ENCODE results near the gene NOS1AP. TPM values are rescaled to one million over a fixed set of nuclear protein-coding genes. Genes with fewer than 3 reads are reported as not detected.

Gene NOS1AP
- total RNA-seq, 1 experiment from 2014 or later = 2.6 TPM

GRCh38 chr1:162327144-162327787 lies 257.8 kb downstream of the NOS1AP start:
- H4K20me1 ChIP-seq (ENCODE audit: low read length) = no peaks in the 10 kb centered on the region
- no peak for ATAC-seq
- no peaks in the 10 kb centered on the region for H3K9me3 ChIP-seq (ENCODE audit: low read length)
- H3K27ac ChIP-seq (ENCODE audit: low read length) = no peak overlapping the region
- CTCF ChIA-PET = no interaction called here
- intact Hi-C loops (cut with micrococcal nuclease) = no loop called here
- H3F3A ChIP-seq (ENCODE audit: low read length, unreplicated experiment) = no peaks in the 10 kb centered on the region
- no peaks in the 10 kb centered on the region for H3K36me3 ChIP-seq (ENCODE audit: low read depth, low read length)
- H3K9me2 ChIP-seq (replicated peaks; ENCODE audit: low read length) = no peaks in the 10 kb centered on the region
- POLR2A ChIA-PET (ENCODE audit: unreplicated experiment) = no interaction called here
- no peaks in the 10 kb centered on the region for H3K79me2 ChIP-seq (ENCODE audit: low read length)
- H3K4me2 ChIP-seq (ENCODE audit: low read length) = no peak overlapping the region
- H2AFZ ChIP-seq (ENCODE audit: low read length) = no peak overlapping the region
- H3K9ac ChIP-seq (ENCODE audit: low read length) = no peak overlapping the region
- BruUV-seq (replicated peaks) = no TSS peak
- no peak overlapping the region for H3K4me3 ChIP-seq (ENCODE audit: low read length)
- H3K27me3 ChIP-seq (ENCODE audit: low read length) = no peaks in the 10 kb centered on the region
- H3K4me1 ChIP-seq (ENCODE audit: insufficient read depth, low read length) = no peaks in the 10 kb centered on the region
- TF ChIP-seq EZH2 (IDR thresholded peaks at IDR 0.05; ENCODE audit: low read length, unreplicated experiment) = no peak
- no peak for TF ChIP-seq EZH2phosphoT487 (IDR thresholded peaks at IDR 0.05; ENCODE audit: borderline replicate concordance, low read length)
- TF ChIP-seq, protein P1, sequence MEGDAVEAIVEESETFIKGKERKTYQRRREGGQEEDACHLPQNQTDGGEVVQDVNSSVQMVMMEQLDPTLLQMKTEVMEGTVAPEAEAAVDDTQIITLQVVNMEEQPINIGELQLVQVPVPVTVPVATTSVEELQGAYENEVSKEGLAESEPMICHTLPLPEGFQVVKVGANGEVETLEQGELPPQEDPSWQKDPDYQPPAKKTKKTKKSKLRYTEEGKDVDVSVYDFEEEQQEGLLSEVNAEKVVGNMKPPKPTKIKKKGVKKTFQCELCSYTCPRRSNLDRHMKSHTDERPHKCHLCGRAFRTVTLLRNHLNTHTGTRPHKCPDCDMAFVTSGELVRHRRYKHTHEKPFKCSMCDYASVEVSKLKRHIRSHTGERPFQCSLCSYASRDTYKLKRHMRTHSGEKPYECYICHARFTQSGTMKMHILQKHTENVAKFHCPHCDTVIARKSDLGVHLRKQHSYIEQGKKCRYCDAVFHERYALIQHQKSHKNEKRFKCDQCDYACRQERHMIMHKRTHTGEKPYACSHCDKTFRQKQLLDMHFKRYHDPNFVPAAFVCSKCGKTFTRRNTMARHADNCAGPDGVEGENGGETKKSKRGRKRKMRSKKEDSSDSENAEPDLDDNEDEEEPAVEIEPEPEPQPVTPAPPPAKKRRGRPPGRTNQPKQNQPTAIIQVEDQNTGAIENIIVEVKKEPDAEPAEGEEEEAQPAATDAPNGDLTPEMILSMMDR (conservative IDR thresholded peaks at IDR 0.05; ENCODE audit: low read depth, low read length) = no peak
- DNase-seq = no peak

DNA sequence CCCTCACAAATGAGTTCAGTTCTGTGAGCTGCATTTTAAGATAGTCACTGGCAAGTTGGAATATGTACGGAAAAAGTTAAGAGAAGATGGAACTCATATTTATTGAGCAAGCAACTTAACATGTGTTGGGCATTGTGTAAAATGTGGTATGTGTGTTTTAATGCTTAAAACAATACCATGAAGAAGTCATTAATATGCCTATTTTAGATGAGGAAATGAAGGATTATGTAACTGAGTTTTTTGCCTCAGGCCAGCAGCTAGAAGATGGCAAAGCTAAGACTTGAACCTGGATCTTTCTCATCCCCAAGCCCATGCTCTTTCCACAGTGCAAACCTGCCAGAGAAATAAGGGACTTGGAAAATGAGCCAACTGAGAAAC lies 258.3 kb downstream of the NOS1AP start:
- Histone ChIP-seq H3K9me2 (replicated peaks; ENCODE audit: low read length) (no peaks in the 10 kb centered on the region), H3K4me2 (ENCODE audit: low read length) (no peak overlapping the region), H4K20me1 (ENCODE audit: low read length) (no peaks in the 10 kb centered on the region), H3K4me1 (ENCODE audit: insufficient read depth, low read length) (no peaks in the 10 kb centered on the region), H3K36me3 (ENCODE audit: low read depth, low read length) (no peaks in the 10 kb centered on the region), H3K27ac (ENCODE audit: low read length) (no peak overlapping the region), H3K79me2 (ENCODE audit: low read length) (no peaks in the 10 kb centered on the region), H3K9me3 (ENCODE audit: low read length) (no peaks in the 10 kb centered on the region), H3K27me3 (ENCODE audit: low read length) (no peaks in the 10 kb centered on the region), H3F3A (ENCODE audit: low read length, unreplicated experiment) (no peaks in the 10 kb centered on the region), H3K9ac (ENCODE audit: low read length) (no peak overlapping the region), H3K4me3 (ENCODE audit: low read length) (no peak overlapping the region), H2AFZ (ENCODE audit: low read length) (no peak overlapping the region)
- TF ChIP-seq EZH2phosphoT487 (IDR thresholded peaks at IDR 0.05; ENCODE audit: borderline replicate concordance, low read length) (no peak), EZH2 (IDR thresholded peaks at IDR 0.05; ENCODE audit: low read length, unreplicated experiment) (no peak)
- TF ChIP-seq, protein P1 (conservative IDR thresholded peaks at IDR 0.05; ENCODE audit: low read depth, low read length) = no peak
- ChIA-PET CTCF (no interaction called here), POLR2A (ENCODE audit: unreplicated experiment) (no interaction called here)
- no peak for DNase-seq
- no TSS peak for BruUV-seq (replicated peaks)
- no peak for ATAC-seq
- intact Hi-C loops (cut with micrococcal nuclease) = no loop called here

DNA sequence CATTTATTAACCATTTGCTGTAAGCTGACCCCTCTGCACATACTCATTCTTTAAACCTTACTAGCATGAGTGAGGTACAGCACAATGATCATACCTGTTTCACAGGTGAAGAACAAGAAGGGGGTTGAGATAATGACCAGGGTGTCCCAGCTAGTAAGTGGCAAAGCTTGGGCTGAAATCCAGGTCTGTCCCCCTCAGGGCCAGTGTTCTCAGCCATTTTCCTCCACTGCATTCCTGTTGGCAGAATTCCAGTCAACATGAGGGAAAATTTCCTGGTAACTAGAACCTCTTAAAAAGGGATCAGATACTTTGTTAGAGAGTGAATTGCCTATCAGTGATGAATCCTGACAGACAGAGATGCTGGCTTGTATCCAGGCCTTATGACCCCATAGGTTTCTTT lies 259.0 kb downstream of the NOS1AP start:
- Histone ChIP-seq H3K27me3 (ENCODE audit: low read length) (no peaks in the 10 kb centered on the region), H3K36me3 (ENCODE audit: low read depth, low read length) (no peaks in the 10 kb centered on the region), H3K9ac (ENCODE audit: low read length) (no peak overlapping the region), H3K9me2 (replicated peaks; ENCODE audit: low read length) (no peaks in the 10 kb centered on the region), H3K9me3 (ENCODE audit: low read length) (no peaks in the 10 kb centered on the region), H2AFZ (ENCODE audit: low read length) (no peak overlapping the region), H3K4me1 (ENCODE audit: insufficient read depth, low read length) (no peaks in the 10 kb centered on the region), H3K27ac (ENCODE audit: low read length) (no peak overlapping the region), H3K79me2 (ENCODE audit: low read length) (no peaks in the 10 kb centered on the region), H3K4me2 (ENCODE audit: low read length) (no peak overlapping the region), H3F3A (ENCODE audit: low read length, unreplicated experiment) (no peaks in the 10 kb centered on the region), H4K20me1 (ENCODE audit: low read length) (no peaks in the 10 kb centered on the region), H3K4me3 (ENCODE audit: low read length) (no peak overlapping the region)
- BruUV-seq (replicated peaks) = no TSS peak
- intact Hi-C loops (cut with micrococcal nuclease) = no loop called here
- DNase-seq (no peak), ATAC-seq (no peak)
- TF ChIP-seq, protein P1 (conservative IDR thresholded peaks at IDR 0.05; ENCODE audit: low read depth, low read length) = no peak
- TF ChIP-seq EZH2phosphoT487 (IDR thresholded peaks at IDR 0.05; ENCODE audit: borderline replicate concordance, low read length) (no peak), EZH2 (IDR thresholded peaks at IDR 0.05; ENCODE audit: low read length, unreplicated experiment) (no peak)
- POLR2A ChIA-PET (ENCODE audit: unreplicated experiment) = no interaction called here
- CTCF ChIA-PET = no interaction called here
